ENCODE data around the gene FBLN2. TPM values are rescaled to one million over a fixed set of nuclear protein-coding genes. Genes with fewer than 3 reads are reported as not detected.

Gene FBLN2
- total RNA-seq, 1 donor from 2014 or later, result 5.8 TPM

DNA sequence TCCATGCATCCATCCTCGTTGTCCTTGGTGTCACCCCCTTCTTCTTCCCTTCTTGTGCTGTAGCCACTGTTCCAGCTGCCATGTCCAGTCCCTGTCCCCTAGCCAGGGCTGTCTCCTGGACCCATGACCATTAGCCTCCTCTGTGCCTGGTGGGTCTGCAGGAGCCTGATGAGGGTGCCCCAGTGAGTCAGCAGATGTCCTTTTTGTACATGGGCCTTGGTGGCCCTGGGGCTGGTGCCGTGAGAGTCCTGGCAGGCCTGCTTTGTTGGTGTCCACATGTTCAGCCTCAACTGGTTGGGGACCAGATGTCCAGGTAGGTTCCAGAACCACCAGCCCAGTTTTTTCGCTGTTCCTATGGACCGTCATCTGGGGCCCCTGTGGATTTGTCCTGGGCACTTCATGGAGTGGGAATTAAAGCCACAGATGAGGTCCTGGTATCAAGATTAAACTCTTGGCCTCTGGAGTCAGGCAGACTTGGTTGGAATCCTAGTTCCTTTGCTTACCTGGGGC is 66.1 kb downstream of the FBLN2 start:
- no peak overlapping the region for H3K4me3 Mint-ChIP-seq (ENCODE audit: low read depth)
- H3K27ac Mint-ChIP-seq, result no peak overlapping the region
- no peaks in the 10 kb centered on the region for H3K36me3 Mint-ChIP-seq (ENCODE audit: insufficient read depth)
- no peaks in the 10 kb centered on the region for H3K27me3 Mint-ChIP-seq
- no peaks in the 10 kb centered on the region for H3K4me1 Mint-ChIP-seq (ENCODE audit: low read depth)
- no peak for DNase-seq (ENCODE audit: low spot score, unreplicated experiment)
- no peaks in the 10 kb centered on the region for H3K9me3 Mint-ChIP-seq (ENCODE audit: low read depth)
- TF ChIP-seq, protein P1, sequence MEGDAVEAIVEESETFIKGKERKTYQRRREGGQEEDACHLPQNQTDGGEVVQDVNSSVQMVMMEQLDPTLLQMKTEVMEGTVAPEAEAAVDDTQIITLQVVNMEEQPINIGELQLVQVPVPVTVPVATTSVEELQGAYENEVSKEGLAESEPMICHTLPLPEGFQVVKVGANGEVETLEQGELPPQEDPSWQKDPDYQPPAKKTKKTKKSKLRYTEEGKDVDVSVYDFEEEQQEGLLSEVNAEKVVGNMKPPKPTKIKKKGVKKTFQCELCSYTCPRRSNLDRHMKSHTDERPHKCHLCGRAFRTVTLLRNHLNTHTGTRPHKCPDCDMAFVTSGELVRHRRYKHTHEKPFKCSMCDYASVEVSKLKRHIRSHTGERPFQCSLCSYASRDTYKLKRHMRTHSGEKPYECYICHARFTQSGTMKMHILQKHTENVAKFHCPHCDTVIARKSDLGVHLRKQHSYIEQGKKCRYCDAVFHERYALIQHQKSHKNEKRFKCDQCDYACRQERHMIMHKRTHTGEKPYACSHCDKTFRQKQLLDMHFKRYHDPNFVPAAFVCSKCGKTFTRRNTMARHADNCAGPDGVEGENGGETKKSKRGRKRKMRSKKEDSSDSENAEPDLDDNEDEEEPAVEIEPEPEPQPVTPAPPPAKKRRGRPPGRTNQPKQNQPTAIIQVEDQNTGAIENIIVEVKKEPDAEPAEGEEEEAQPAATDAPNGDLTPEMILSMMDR (IDR thresholded peaks at IDR 0.05; ENCODE audit: unreplicated experiment), result no peak

- no peaks in the 10 kb centered on the region for H3K27me3 Mint-ChIP-seq
- no peak overlapping the region for H3K27ac Mint-ChIP-seq
- no peak overlapping the region for H3K4me3 Mint-ChIP-seq (ENCODE audit: low read depth)
- H3K4me1 Mint-ChIP-seq (ENCODE audit: low read depth), result no peaks in the 10 kb centered on the region
- no peak for DNase-seq (ENCODE audit: low spot score, unreplicated experiment)
- no peaks in the 10 kb centered on the region for H3K9me3 Mint-ChIP-seq (ENCODE audit: low read depth)
- TF ChIP-seq, protein P1 (IDR thresholded peaks at IDR 0.05; ENCODE audit: unreplicated experiment), result no peak
- no peaks in the 10 kb centered on the region for H3K36me3 Mint-ChIP-seq (ENCODE audit: insufficient read depth)
Observed at GRCh38 chr3:13616359-13616758, 67.4 kb downstream of the FBLN2 start.

- H3K4me3 Mint-ChIP-seq (ENCODE audit: low read depth), result no peak overlapping the region
- no peaks in the 10 kb centered on the region for H3K4me1 Mint-ChIP-seq (ENCODE audit: low read depth)
- no peaks in the 10 kb centered on the region for H3K9me3 Mint-ChIP-seq (ENCODE audit: low read depth)
- no peak overlapping the region for H3K27ac Mint-ChIP-seq
- no peaks in the 10 kb centered on the region for H3K27me3 Mint-ChIP-seq
- no peaks in the 10 kb centered on the region for H3K36me3 Mint-ChIP-seq (ENCODE audit: insufficient read depth)
- TF ChIP-seq, protein P1 (IDR thresholded peaks at IDR 0.05; ENCODE audit: unreplicated experiment), result no peak
- no peak for DNase-seq (ENCODE audit: low spot score, unreplicated experiment)
Observed at GRCh38 chr3:13617097-13617738, 68.3 kb downstream of the FBLN2 start.

DNA sequence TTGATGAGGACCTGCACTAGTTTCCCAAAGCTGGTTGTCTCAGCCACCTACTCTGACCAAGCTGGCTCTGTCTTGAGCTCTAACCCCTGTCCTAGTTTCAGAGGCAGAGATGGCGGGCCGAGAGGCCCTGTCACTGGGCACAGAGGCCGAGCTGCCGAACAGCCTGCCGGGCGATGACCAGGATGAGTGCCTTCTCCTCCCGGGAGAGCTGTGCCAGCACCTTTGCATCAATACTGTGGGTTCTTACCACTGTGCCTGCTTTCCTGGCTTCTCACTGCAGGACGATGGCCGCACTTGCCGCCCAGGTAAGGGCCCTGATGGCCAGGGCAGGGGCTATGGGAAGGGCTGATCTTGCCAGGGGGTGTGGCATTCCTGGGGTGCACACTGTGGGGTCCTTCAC is 69.1 kb downstream of the FBLN2 start:
- Mint-ChIP-seq H3K36me3 (ENCODE audit: insufficient read depth) (no peaks in the 10 kb centered on the region), H3K4me1 (ENCODE audit: low read depth) (peaks cover 2% of the 10 kb centered on the region), H3K9me3 (ENCODE audit: low read depth) (no peaks in the 10 kb centered on the region), H3K27me3 (no peaks in the 10 kb centered on the region), H3K4me3 (ENCODE audit: low read depth) (no peak overlapping the region), H3K27ac (no peak overlapping the region)
- no peak for DNase-seq (ENCODE audit: low spot score, unreplicated experiment)
- TF ChIP-seq, protein P1 (IDR thresholded peaks at IDR 0.05; ENCODE audit: unreplicated experiment), result no peak

GRCh38 chr3:13618836-13619235 is 69.9 kb downstream of the FBLN2 start:
- H3K27ac Mint-ChIP-seq, result no peak overlapping the region
- no peaks in the 10 kb centered on the region for H3K36me3 Mint-ChIP-seq (ENCODE audit: insufficient read depth)
- peaks cover 7% of the 10 kb centered on the region for H3K4me1 Mint-ChIP-seq (ENCODE audit: low read depth)
- H3K9me3 Mint-ChIP-seq (ENCODE audit: low read depth), result no peaks in the 10 kb centered on the region
- TF ChIP-seq, protein P1 (IDR thresholded peaks at IDR 0.05; ENCODE audit: unreplicated experiment), result no peak
- DNase-seq (ENCODE audit: low spot score, unreplicated experiment), result no peak
- H3K4me3 Mint-ChIP-seq (ENCODE audit: low read depth), result no peak overlapping the region
- H3K27me3 Mint-ChIP-seq, result no peaks in the 10 kb centered on the region
